Neural cell (in vitro differentiated cells): ENCODE measurements around the gene FAM118A.

Experiments used
- MXI1 ChIP-seq: fragments of 450-650 bp; conservative IDR thresholded peaks from 2 replicates; pipeline ENCODE4 v1.6.1; 2014; ENCODE audit warnings: antibody characterized with exemption, mild to moderate bottlenecking; ENCODE audit not compliant: poor library complexity, severe bottlenecking
- RAD21 ChIP-seq: fragments of 450-650 bp; conservative IDR thresholded peaks from 2 replicates; pipeline ENCODE4 v1.6.1; 2014; ENCODE audit warnings: antibody characterized with exemption, mild to moderate bottlenecking, moderate library complexity
- TF ChIP-seq, protein P1 (sequence below): fragments of 450-650 bp; IDR thresholded peaks from 2 replicates; pipeline ENCODE4 v1.5.1; 2014; ENCODE audit warnings: antibody characterized with exemption, mild to moderate bottlenecking, moderate library complexity; ENCODE audit not compliant: poor library complexity, severe bottlenecking

DNA sequence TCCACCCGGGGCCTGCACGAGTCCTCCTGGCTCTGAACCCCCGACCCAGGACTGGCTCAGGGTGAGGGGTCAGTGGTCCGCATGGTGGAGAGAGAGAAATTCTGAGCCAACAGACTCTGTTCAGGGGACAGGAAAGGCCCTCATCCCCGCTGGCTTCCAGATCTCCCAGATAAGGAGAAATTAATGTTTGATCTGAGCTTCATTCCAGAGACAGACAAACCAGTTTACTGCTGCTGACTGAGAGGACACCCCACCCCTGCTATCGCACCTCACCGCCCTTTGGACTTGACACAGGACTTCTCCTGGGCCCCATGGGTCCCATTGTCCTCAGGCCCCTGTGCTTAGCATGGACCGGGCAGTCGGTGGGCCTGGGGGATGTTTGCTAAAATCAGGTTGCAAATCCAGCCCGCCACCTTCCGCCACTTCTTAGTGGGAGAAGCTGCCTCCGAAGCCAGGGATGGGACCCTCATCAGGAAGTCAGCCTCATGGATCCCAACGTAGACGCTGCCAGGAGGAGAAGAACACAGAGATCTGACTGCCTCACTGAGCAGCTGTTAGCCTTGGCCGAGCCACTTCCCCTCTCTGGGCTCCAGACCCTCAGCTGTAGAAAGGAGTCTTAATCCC is 36.2 kb upstream of the FAM118A start:
- TF ChIP-seq, protein P1, sequence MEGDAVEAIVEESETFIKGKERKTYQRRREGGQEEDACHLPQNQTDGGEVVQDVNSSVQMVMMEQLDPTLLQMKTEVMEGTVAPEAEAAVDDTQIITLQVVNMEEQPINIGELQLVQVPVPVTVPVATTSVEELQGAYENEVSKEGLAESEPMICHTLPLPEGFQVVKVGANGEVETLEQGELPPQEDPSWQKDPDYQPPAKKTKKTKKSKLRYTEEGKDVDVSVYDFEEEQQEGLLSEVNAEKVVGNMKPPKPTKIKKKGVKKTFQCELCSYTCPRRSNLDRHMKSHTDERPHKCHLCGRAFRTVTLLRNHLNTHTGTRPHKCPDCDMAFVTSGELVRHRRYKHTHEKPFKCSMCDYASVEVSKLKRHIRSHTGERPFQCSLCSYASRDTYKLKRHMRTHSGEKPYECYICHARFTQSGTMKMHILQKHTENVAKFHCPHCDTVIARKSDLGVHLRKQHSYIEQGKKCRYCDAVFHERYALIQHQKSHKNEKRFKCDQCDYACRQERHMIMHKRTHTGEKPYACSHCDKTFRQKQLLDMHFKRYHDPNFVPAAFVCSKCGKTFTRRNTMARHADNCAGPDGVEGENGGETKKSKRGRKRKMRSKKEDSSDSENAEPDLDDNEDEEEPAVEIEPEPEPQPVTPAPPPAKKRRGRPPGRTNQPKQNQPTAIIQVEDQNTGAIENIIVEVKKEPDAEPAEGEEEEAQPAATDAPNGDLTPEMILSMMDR: no peak
- no peak for TF ChIP-seq MXI1
- no peak for TF ChIP-seq RAD21
